ENCODE data around the gene SLC41A3.

GRCh38 chr3:126111126-126111551 is 27.2 kb upstream of the SLC41A3 start:
- TF ChIP-seq POLR2A (IDR thresholded peaks at IDR 0.05; ENCODE audit: low read depth, low read length) (no peak), POLR2AphosphoS5 (IDR thresholded peaks at IDR 0.05; ENCODE audit: low read depth, low read length) (no peak), POU2F2 (IDR thresholded peaks at IDR 0.05; ENCODE audit: low read depth, low read length) (no peak), PAX5 (IDR thresholded peaks at IDR 0.05; ENCODE audit: insufficient read depth, low read length, severe bottlenecking) (no peak)
